Common myeloid progenitor, CD34-positive (primary cell): ENCODE measurements around the gene SLC6A11.
A peak's percentile ranks its signal among the peaks of the same experiment; 100 is the strongest.

ENCODE experiments used
- CTCF ChIA-PET: fragments of 350-600 bp; sonication (Branson Sonifier 250); formaldehyde crosslinking; loops from one replicate; lab custom pipeline; 2021; ENCODE audit warnings: antibody characterized with exemption; lab: Charles Lee
- POLR2A ChIA-PET: fragments of 350-600 bp; sonication (Branson Sonifier 250); formaldehyde crosslinking; loops from one replicate; lab custom pipeline; 2021; ENCODE audit warnings: antibody characterized with exemption; lab: Charles Lee
- DNase-seq, 3 donors: peaks; one replicate each; pipeline versions ENCODE4 v3.0.0 to v3.0.0-alpha.2; 2013
- H3K27ac ChIP-seq, 2 experiments: 1 replicate in 1 of 2; 2 replicates in 1 of 2; pipeline ENCODE4 v1.7.0; 2013; ENCODE audit warnings: inconsistent platforms in 2 of 2, low read length in 2 of 2, mild to moderate bottlenecking in 2 of 2, low read depth in 1 of 2, moderate library complexity in 1 of 2; ENCODE audit not compliant: severe bottlenecking in 2 of 2, insufficient read depth in 1 of 2, poor library complexity in 1 of 2
- H3K27me3 ChIP-seq, 5 experiments: replicated peaks in 2 of 5; 1 replicate in 3 of 5; 2 replicates in 2 of 5; pipeline versions ENCODE4 v1.6.1 to v1.7.0; 2013; ENCODE audit warnings: low read length in 4 of 5, mild to moderate bottlenecking in 2 of 5, moderate library complexity in 2 of 5, inconsistent platforms in 1 of 5; ENCODE audit not compliant: insufficient read depth in 5 of 5, control insufficient read depth in 4 of 5
- H3K36me3 ChIP-seq, 4 experiments: 1 replicate in 2 of 4; 2 replicates in 2 of 4; pipeline versions ENCODE4 v1.6.1 to v1.7.0; 2013; ENCODE audit warnings: low read length in 3 of 4, control low read depth in 1 of 4, mild to moderate bottlenecking in 1 of 4; ENCODE audit not compliant: control insufficient read depth in 4 of 4, insufficient read depth in 4 of 4
- H3K4me1 ChIP-seq, 4 experiments: 1 replicate in 3 of 4; 2 replicates in 1 of 4; pipeline versions ENCODE4 v1.6.1 to v1.7.1; 2013; ENCODE audit warnings: low read length in 3 of 4, mild to moderate bottlenecking in 3 of 4, control low read depth in 1 of 4, inconsistent platforms in 1 of 4, moderate library complexity in 1 of 4; ENCODE audit not compliant: control insufficient read depth in 4 of 4, insufficient read depth in 4 of 4; ENCODE audit errors: control extremely low read depth in 1 of 4
- H3K4me3 ChIP-seq, 7 experiments: 1 replicate in 4 of 7; 2 replicates in 3 of 7; pipeline versions ENCODE4 v1.5.1 to v1.7.0; 2013; ENCODE audit warnings: mild to moderate bottlenecking in 7 of 7, low read length in 6 of 7, moderate library complexity in 6 of 7, inconsistent platforms in 2 of 7, low read depth in 2 of 7, control low read depth in 1 of 7; ENCODE audit not compliant: insufficient read depth in 4 of 7, control insufficient read depth in 1 of 7; ENCODE audit errors: extremely low read depth in 1 of 7
- H3K9me3 ChIP-seq, 5 experiments: 1 replicate in 4 of 5; 2 replicates in 1 of 5; pipeline versions ENCODE4 v1.6.1 to v1.7.1; 2013; ENCODE audit warnings: low read length in 4 of 5, mild to moderate bottlenecking in 2 of 5, inconsistent platforms in 1 of 5, low read depth in 1 of 5, moderate library complexity in 1 of 5; ENCODE audit not compliant: control insufficient read depth in 4 of 5, insufficient read depth in 2 of 5; ENCODE audit errors: control extremely low read depth in 1 of 5
- WGBS: methylation state at CpG from one replicate; pipeline ENCODE4 v1.1.5; 2013; ENCODE audit not compliant: insufficient coverage; 5-methylcytosine and 5-hydroxymethylcytosine counted together

Gene SLC6A11

GRCh38 chr3:10926811-10927521, 110.9 kb downstream of the SLC6A11 start:
- CTCF ChIA-PET, result no interaction called here

GRCh38 chr3:10927551-10927950, 111.5 kb downstream of the SLC6A11 start:
- Histone ChIP-seq H3K4me3 (no peak overlapping the region), H3K27me3 (peaks cover 0 to 4% (median 2%) of the 10 kb centered on the region in 5 experiments), H3K36me3 (no peaks in the 10 kb centered on the region), H3K9me3 (peaks cover 0 to 3% (median 0%) of the 10 kb centered on the region in 5 experiments), H3K27ac (no peak overlapping the region), H3K4me1 (no peaks in the 10 kb centered on the region)
- WGBS, result 96% methylated on average over 3 of the region's 4 CpGs
- ChIA-PET POLR2A (no interaction called here), CTCF (no interaction called here)
- DNase-seq, result no peak

More at GRCh38 chr3:10926811-10927521, 110.9 kb downstream of the SLC6A11 start:
- Histone ChIP-seq H3K27me3 (peaks cover 0 to 4% (median 0%) of the 10 kb centered on the region in 5 experiments), H3K9me3 (peaks cover 0 to 3% (median 0%) of the 10 kb centered on the region in 5 experiments), H3K36me3 (no peaks in the 10 kb centered on the region), H3K4me1 (no peaks in the 10 kb centered on the region), H3K27ac (no peak overlapping the region), H3K4me3 (no peak overlapping the region)
- DNase-seq, result peak in 1 of 3 donors; percentile 33
- POLR2A ChIA-PET, result no interaction called here
- WGBS, result 88% methylated on average over 16 of the region's 16 CpGs

- Histone ChIP-seq H3K4me1 (no peaks in the 10 kb centered on the region), H3K27ac (no peak overlapping the region), H3K36me3 (no peaks in the 10 kb centered on the region), H3K4me3 (no peak overlapping the region), H3K27me3 (peaks cover 0 to 4% (median 2%) of the 10 kb centered on the region in 5 experiments), H3K9me3 (no peaks in the 10 kb centered on the region)
- WGBS, result 81% methylated on average over 8 of the region's 9 CpGs
- DNase-seq, result no peak
- ChIA-PET POLR2A (no interaction called here), CTCF (interaction anchor here (0.7 kb wide), 1 partner anchor 17 kb away, joined by 3 read pairs; no protein-coding TSS in a partner anchor)
Observed at GRCh38 chr3:10928407-10928960, 112.5 kb downstream of the SLC6A11 start.

- WGBS, result 97% methylated on average over 14 of the region's 17 CpGs
- CTCF ChIA-PET, result interaction anchor here (0.7 kb wide), 1 partner anchor 17 kb away, joined by 3 read pairs; no protein-coding TSS in a partner anchor
- DNase-seq, result no peak
- no peaks in the 10 kb centered on the region for H3K36me3 ChIP-seq
- H3K4me1 ChIP-seq, result no peaks in the 10 kb centered on the region
- H3K4me3 ChIP-seq, result no peak overlapping the region
- no peaks in the 10 kb centered on the region for H3K9me3 ChIP-seq
- peaks cover 0 to 5% (median 2%) of the 10 kb centered on the region in 5 experiments for H3K27me3 ChIP-seq
- no peak overlapping the region for H3K27ac ChIP-seq
- POLR2A ChIA-PET, result no interaction called here
Observed at GRCh38 chr3:10928961-10929471, 113.0 kb downstream of the SLC6A11 start.

- POLR2A ChIA-PET, result no interaction called here
- WGBS, result 96% methylated on average over 8 of the region's 9 CpGs
- no peak for DNase-seq
Observed at GRCh38 chr3:10929978-10930665, 114.1 kb downstream of the SLC6A11 start.

GRCh38 chr3:10930666-10931040, 114.6 kb downstream of the SLC6A11 start:
- no peak overlapping the region for H3K4me3 ChIP-seq
- H3K27me3 ChIP-seq, result peaks cover 0 to 4% (median 2%) of the 10 kb centered on the region in 5 experiments
- H3K36me3 ChIP-seq, result no peaks in the 10 kb centered on the region
- no peak for DNase-seq
- WGBS, result 83% methylated on average over 7 of the region's 8 CpGs
- ChIA-PET CTCF (interaction anchor here (1.6 kb wide), 1 partner anchor 11 kb away, joined by 3 read pairs; no protein-coding TSS in a partner anchor), POLR2A (no interaction called here)
- H3K27ac ChIP-seq, result no peak overlapping the region
- no peaks in the 10 kb centered on the region for H3K4me1 ChIP-seq
- H3K9me3 ChIP-seq, result no peaks in the 10 kb centered on the region

More at GRCh38 chr3:10929978-10930665, 114.1 kb downstream of the SLC6A11 start:
- H3K9me3 ChIP-seq, result no peaks in the 10 kb centered on the region
- peaks cover 0 to 7% (median 2%) of the 10 kb centered on the region in 5 experiments for H3K27me3 ChIP-seq
- H3K4me3 ChIP-seq, result no peak overlapping the region
- no peaks in the 10 kb centered on the region for H3K36me3 ChIP-seq
- no peak overlapping the region for H3K27ac ChIP-seq
- CTCF ChIA-PET, result interaction anchor here (1.6 kb wide), 1 partner anchor 11 kb away, joined by 3 read pairs; no protein-coding TSS in a partner anchor
- H3K4me1 ChIP-seq, result no peaks in the 10 kb centered on the region
